Epithelial cell of proximal tubule (primary cell): Measurements from ENCODE around the gene NMUR2. TPM values are rescaled to one million over a fixed set of nuclear protein-coding genes. Genes with fewer than 3 reads are reported as not detected.

Experiments
- DNase-seq: peaks from one replicate; pipeline ENCODE4 v3.0.0-alpha.2; 2011; ENCODE audit warnings: low read depth
- H3K4me3 ChIP-seq: 2 replicates; pipeline ENCODE4 v1.5.1; 2011; ENCODE audit warnings: low read depth, mild to moderate bottlenecking, low read length
- CTCF ChIP-seq: conservative IDR thresholded peaks from 2 replicates; pipeline ENCODE4 v1.5.1; 2012; ENCODE audit warnings: low read depth, mild to moderate bottlenecking, low read length
- total RNA-seq: library from RNA; depleted of rRNA; stranded (reverse); fragments of >200 nt; gene quantifications from 2 replicates; pipeline ENCODE4 v1.2.3, GENCODE V29; 2015

The NMUR2 gene
- total RNA-seq, 1 donor from 2014 or later, result not detected

- no peak for TF ChIP-seq CTCF
- no peak overlapping the region for H3K4me3 ChIP-seq
- DNase-seq, result no peak
These were observed 17.0 kb upstream of the NMUR2 start for GRCh38 chr5:152422081-152422480.

- TF ChIP-seq CTCF, result no peak
- no peak for DNase-seq
These were observed 7.0 kb upstream of the NMUR2 start for GRCh38 chr5:152412129-152412528.

GRCh38 chr5:152406082-152406481 lies 1.0 kb upstream of the NMUR2 start:
- no peak for TF ChIP-seq CTCF
- H3K4me3 ChIP-seq, result no peak overlapping the region
- no peak for DNase-seq

More at GRCh38 chr5:152412129-152412528, 7.0 kb upstream of the NMUR2 start:
- H3K4me3 ChIP-seq, result no peak overlapping the region

- no peak for TF ChIP-seq CTCF
- DNase-seq, result no peak
These were observed 585 bp downstream of the NMUR2 start for GRCh38 chr5:152404494-152404893.

GRCh38 chr5:152403046-152403445 lies 2.0 kb downstream of the NMUR2 start:
- TF ChIP-seq CTCF, result no peak
- no peak for DNase-seq
- H3K4me3 ChIP-seq, result no peak overlapping the region

More at GRCh38 chr5:152404494-152404893, 585 bp downstream of the NMUR2 start:
- no peak overlapping the region for H3K4me3 ChIP-seq

GRCh38 chr5:152400846-152401245 lies 4.2 kb downstream of the NMUR2 start:
- no peak overlapping the region for H3K4me3 ChIP-seq
- no peak for TF ChIP-seq CTCF
- DNase-seq, result no peak

- H3K4me3 ChIP-seq, result no peak overlapping the region
- no peak for TF ChIP-seq CTCF
- DNase-seq, result no peak
These were observed 7.5 kb downstream of the NMUR2 start for GRCh38 chr5:152397581-152397980.
